Naive B cell (primary cell): ENCODE measurements around the gene FBXL13. TPM values are rescaled to one million over a fixed set of nuclear protein-coding genes. Genes with fewer than 3 reads are reported as not detected.
"Not testable (repeated sequence)": the region's sequence is repeated elsewhere in the genome, so short reads cannot be mapped to it uniquely, and the experiment has no call there.

ENCODE experiments used
- ATAC-seq, 2 donors: fragments of 150-1000 bp; cut with Tn5 transposase; 2 replicates each; pipeline ENCODE4 v1.10.0; 2021; ENCODE audit warnings: low read depth in 2 of 2, mild to moderate bottlenecking in 2 of 2, moderate library complexity in 2 of 2
- DNase-seq: peaks from one replicate; pipeline ENCODE4 v3.0.0; 2022
- H3K27ac Mint-ChIP-seq, 6 donors: one replicate each; pipeline ENCODE4 v1.8.0; 2020 to 2022; ENCODE audit warnings: mild to moderate bottlenecking in 6 of 6, mixed read lengths in 6 of 6, moderate library complexity in 5 of 6, inconsistent platforms in 2 of 6
- H3K27me3 Mint-ChIP-seq, 3 donors: one replicate each; pipeline ENCODE4 v1.8.0; 2021 to 2022; ENCODE audit warnings: mixed read lengths in 3 of 3, mild to moderate bottlenecking in 1 of 3
- H3K36me3 Mint-ChIP-seq, 2 donors: one replicate each; pipeline ENCODE4 v1.8.0; 2020 to 2022; ENCODE audit warnings: mixed read lengths in 2 of 2, inconsistent platforms in 1 of 2, mild to moderate bottlenecking in 1 of 2
- H3K4me1 Mint-ChIP-seq, 3 donors: one replicate each; pipeline ENCODE4 v1.8.0; 2020 to 2022; ENCODE audit warnings: mixed read lengths in 3 of 3, inconsistent platforms in 1 of 3, mild to moderate bottlenecking in 1 of 3, moderate library complexity in 1 of 3
- H3K4me3 Mint-ChIP-seq, 8 donors: one replicate each; pipeline ENCODE4 v1.8.0; 2020 to 2022; ENCODE audit warnings: mild to moderate bottlenecking in 8 of 8, mixed read lengths in 8 of 8, moderate library complexity in 8 of 8, inconsistent platforms in 2 of 8
- H3K9me3 Mint-ChIP-seq, 7 donors: one replicate each; pipeline ENCODE4 v1.8.0; 2020 to 2022; ENCODE audit warnings: mixed read lengths in 7 of 7, mild to moderate bottlenecking in 5 of 7, inconsistent platforms in 2 of 7, moderate library complexity in 1 of 7
- polyA plus RNA-seq, 6 donors: library from polyadenylated mRNA; unstranded; fragments of 300-500 nt; fragmentation: Illumina TruSeq; gene quantifications; one replicate each; pipeline ENCODE4 v1.2.3, GENCODE V29; 2021; ENCODE audit warnings: low read depth in 6 of 6

FBXL13 gene
- polyA plus RNA-seq: 1 to 10 TPM in 1 of 6 donors, under 1 TPM in 4, not detected in 1; 0.45 to 1.8 (median 0.72) TPM

- Mint-ChIP-seq H3K27me3 (no peaks in the 10 kb centered on the region), H3K27ac (peak within 1 kb of the TSS; percentile 92 to 99 (median 98)), H3K9me3 (no peaks in the 10 kb centered on the region), H3K36me3 (no peaks in the 10 kb centered on the region), H3K4me3 (peak within 1 kb of the TSS; percentile 89 to 98 (median 96)), H3K4me1 (peaks cover 25 to 35% (median 29%) of the 10 kb centered on the region in 3 donors)
- peak; percentile 80 to 81 for ATAC-seq
- peak; percentile 93 for DNase-seq
These were observed at the start of gene FBXL13, which contains the start of gene ARMC10 for GRCh38 chr7:103074519-103075336. FBXL13 (minus strand) TSS chr7:103074796. ARMC10 (plus strand) TSS chr7:103075140; CDS start chr7:103075273, 133 bp downstream.

GRCh38 chr7:103123529-103123928, 48.9 kb upstream of the FBXL13 start:
- DNase-seq (no peak), ATAC-seq (no peak)
- Mint-ChIP-seq H3K9me3 (no peaks in the 10 kb centered on the region), H3K27ac (no peak overlapping the region), H3K36me3 (peaks cover 32 to 37% of the 10 kb centered on the region in 2 donors), H3K27me3 (no peaks in the 10 kb centered on the region), H3K4me3 (no peak overlapping the region), H3K4me1 (peaks cover 2 to 15% (median 13%) of the 10 kb centered on the region in 3 donors)

GRCh38 chr7:103121641-103122040, 47.0 kb upstream of the FBXL13 start:
- no peak for ATAC-seq
- no peaks in the 10 kb centered on the region for H3K27me3 Mint-ChIP-seq
- H3K4me1 Mint-ChIP-seq: peaks cover 0 to 5% (median 5%) of the 10 kb centered on the region in 3 donors
- peaks cover 19 to 21% of the 10 kb centered on the region in 2 donors for H3K36me3 Mint-ChIP-seq
- H3K27ac Mint-ChIP-seq: peak overlapping the region in 2 of 6 donors; percentile 6 to 50
- no peaks in the 10 kb centered on the region for H3K9me3 Mint-ChIP-seq
- H3K4me3 Mint-ChIP-seq: no peak overlapping the region
- DNase-seq: no peak

GRCh38 chr7:103120362-103120761, 45.8 kb upstream of the FBXL13 start:
- no peak for DNase-seq
- H3K9me3 Mint-ChIP-seq: no peaks in the 10 kb centered on the region

GRCh38 chr7:103119791-103120291, 45.2 kb upstream of the FBXL13 start:
- Mint-ChIP-seq H3K36me3 (peaks cover 19 to 21% of the 10 kb centered on the region in 2 donors), H3K27ac (no peak overlapping the region), H3K27me3 (no peaks in the 10 kb centered on the region)

More at GRCh38 chr7:103120362-103120761, 45.8 kb upstream of the FBXL13 start:
- Mint-ChIP-seq H3K4me3 (no peak overlapping the region), H3K27me3 (no peaks in the 10 kb centered on the region), H3K36me3 (peaks cover 19 to 21% of the 10 kb centered on the region in 2 donors), H3K27ac (no peak overlapping the region), H3K4me1 (peaks cover 0 to 5% (median 5%) of the 10 kb centered on the region in 3 donors)
- no peak for ATAC-seq

GRCh38 chr7:103117465-103117864, 42.9 kb upstream of the FBXL13 start:
- H3K27me3 Mint-ChIP-seq: no peaks in the 10 kb centered on the region
- ATAC-seq (no peak), DNase-seq (no peak)
- H3K36me3 Mint-ChIP-seq: peaks cover 21 to 24% of the 10 kb centered on the region in 2 donors
- no peak overlapping the region for H3K4me3 Mint-ChIP-seq
- H3K4me1 Mint-ChIP-seq: peaks cover 0 to 3% (median 0%) of the 10 kb centered on the region in 3 donors
- no peak overlapping the region for H3K27ac Mint-ChIP-seq
- peaks cover 0 to 1% (median 0%) of the 10 kb centered on the region in 7 donors for H3K9me3 Mint-ChIP-seq

More at GRCh38 chr7:103119791-103120291, 45.2 kb upstream of the FBXL13 start:
- DNase-seq (no peak), ATAC-seq (no peak)
- Mint-ChIP-seq H3K4me1 (peaks cover 0 to 5% (median 5%) of the 10 kb centered on the region in 3 donors), H3K9me3 (no peaks in the 10 kb centered on the region), H3K4me3 (no peak overlapping the region)

GRCh38 chr7:103116991-103117390, 42.4 kb upstream of the FBXL13 start:
- ATAC-seq (no peak), DNase-seq (no peak)
- Mint-ChIP-seq H3K4me1 (peaks cover 0 to 3% (median 0%) of the 10 kb centered on the region in 3 donors), H3K9me3 (peaks cover 0 to 1% (median 0%) of the 10 kb centered on the region in 7 donors), H3K36me3 (peaks cover 18 to 24% of the 10 kb centered on the region in 2 donors), H3K27me3 (no peaks in the 10 kb centered on the region), H3K4me3 (no peak overlapping the region), H3K27ac (no peak overlapping the region)

- Mint-ChIP-seq H3K4me1 (peaks cover 0 to 3% (median 0%) of the 10 kb centered on the region in 3 donors), H3K9me3 (peaks cover 0 to 1% (median 0%) of the 10 kb centered on the region in 7 donors), H3K36me3 (peaks cover 13 to 20% of the 10 kb centered on the region in 2 donors), H3K27me3 (no peaks in the 10 kb centered on the region), H3K4me3 (no peak overlapping the region), H3K27ac (no peak overlapping the region)
- DNase-seq (no peak), ATAC-seq (no peak)
These were observed 41.9 kb upstream of the FBXL13 start for GRCh38 chr7:103116511-103116910.

GRCh38 chr7:103115771-103116170, 41.2 kb upstream of the FBXL13 start:
- no peak overlapping the region for H3K27ac Mint-ChIP-seq
- DNase-seq: no peak
- H3K4me3 Mint-ChIP-seq: no peak overlapping the region
- no peaks in the 10 kb centered on the region for H3K27me3 Mint-ChIP-seq
- ATAC-seq: no peak
- peaks cover 0 to 2% (median 0%) of the 10 kb centered on the region in 7 donors for H3K9me3 Mint-ChIP-seq
- H3K4me1 Mint-ChIP-seq: peaks cover 1 to 5% (median 3%) of the 10 kb centered on the region in 3 donors
- peaks cover 7 to 19% of the 10 kb centered on the region in 2 donors for H3K36me3 Mint-ChIP-seq

GRCh38 chr7:103114576-103115008, 40.0 kb upstream of the FBXL13 start:
- H3K9me3 Mint-ChIP-seq: peaks cover 0 to 3% (median 0%) of the 10 kb centered on the region in 7 donors
- peaks cover 5 to 11% (median 8%) of the 10 kb centered on the region in 3 donors for H3K4me1 Mint-ChIP-seq
- DNase-seq: no peak
- no peaks in the 10 kb centered on the region for H3K27me3 Mint-ChIP-seq
- no peak overlapping the region for H3K4me3 Mint-ChIP-seq
- no peak for ATAC-seq
- H3K36me3 Mint-ChIP-seq: peaks cover 11 to 22% of the 10 kb centered on the region in 2 donors
- peak overlapping the region in 1 of 6 donors; percentile 6 for H3K27ac Mint-ChIP-seq

GRCh38 chr7:103113164-103113563, 38.6 kb upstream of the FBXL13 start:
- H3K36me3 Mint-ChIP-seq: peaks cover 22 to 26% of the 10 kb centered on the region in 2 donors
- ATAC-seq: no peak
- H3K27ac Mint-ChIP-seq: no peak overlapping the region
- H3K27me3 Mint-ChIP-seq: no peaks in the 10 kb centered on the region
- peaks cover 0 to 5% (median 0%) of the 10 kb centered on the region in 7 donors for H3K9me3 Mint-ChIP-seq
- no peak overlapping the region for H3K4me3 Mint-ChIP-seq
- H3K4me1 Mint-ChIP-seq: peaks cover 5 to 20% (median 12%) of the 10 kb centered on the region in 3 donors
- no peak for DNase-seq

- H3K4me1 Mint-ChIP-seq: peaks cover 5 to 20% (median 14%) of the 10 kb centered on the region in 3 donors
- not testable (repeated sequence) for H3K4me3 Mint-ChIP-seq, H3K27me3 Mint-ChIP-seq, H3K9me3 Mint-ChIP-seq, DNase-seq, ATAC-seq
- peak overlapping the region in 2 of 6 donors; percentile 8 to 42 for H3K27ac Mint-ChIP-seq
- H3K36me3 Mint-ChIP-seq: peaks cover 24 to 31% of the 10 kb centered on the region in 2 donors
These were observed 32.1 kb upstream of the FBXL13 start for GRCh38 chr7:103106703-103107070.

GRCh38 chr7:103106005-103106702, 31.6 kb upstream of the FBXL13 start:
- Mint-ChIP-seq H3K27me3 (no peaks in the 10 kb centered on the region), H3K4me3 (no peak overlapping the region), H3K4me1 (peaks cover 5 to 20% (median 14%) of the 10 kb centered on the region in 3 donors), H3K36me3 (peaks cover 24 to 31% of the 10 kb centered on the region in 2 donors), H3K27ac (peak overlapping the region in 1 of 6 donors; percentile 26), H3K9me3 (peaks cover 0 to 4% (median 0%) of the 10 kb centered on the region in 7 donors)
- no peak for DNase-seq
- no peak for ATAC-seq
